KG1 (cell line): ENCODE measurements around the gene TM6SF1.
A peak's percentile ranks its signal among the peaks of the same experiment; 100 is the strongest.
"Not testable (repeated sequence)": the region's sequence is repeated elsewhere in the genome, so short reads cannot be mapped to it uniquely, and the experiment has no call there.

Experiments used
- DNase-seq: peaks from one replicate; lab custom pipeline; 2025; lab: John Stamatoyannopoulos, UW

Gene TM6SF1

GRCh38 chr15:83106994-83107840, at the start of gene TM6SF1:
TM6SF1 (plus strand) TSS chr15:83107645; CDS start chr15:83107681, 36 bp downstream.
- DNase-seq: no peak

- DNase-seq: no peak
These were observed 49.6 kb upstream of the TM6SF1 start for GRCh38 chr15:83057696-83058376.

- no peak for DNase-seq
These were observed 45.8 kb upstream of the TM6SF1 start for GRCh38 chr15:83061680-83062079.

- DNase-seq: no peak
These were observed 44.7 kb upstream of the TM6SF1 start for GRCh38 chr15:83062768-83063180.

GRCh38 chr15:83063551-83063950, 43.9 kb upstream of the TM6SF1 start:
- DNase-seq: no peak

- DNase-seq: no peak
These were observed 42.6 kb upstream of the TM6SF1 start for GRCh38 chr15:83064859-83065258.

GRCh38 chr15:83065431-83065830, 42.0 kb upstream of the TM6SF1 start:
- no peak for DNase-seq

- DNase-seq: no peak
These were observed 41.3 kb upstream of the TM6SF1 start for GRCh38 chr15:83066034-83066733.

GRCh38 chr15:83066734-83067637, 40.5 kb upstream of the TM6SF1 start, which contains the start of gene BTBD1:
BTBD1 (minus strand) TSS chr15:83067252; CDS start chr15:83067151, 101 bp downstream.
- peak; percentile 76 for DNase-seq

GRCh38 chr15:83067638-83067962, 39.8 kb upstream of the TM6SF1 start:
- DNase-seq: no peak

GRCh38 chr15:83068054-83068453, 39.4 kb upstream of the TM6SF1 start:
- DNase-seq: no peak

- not testable (repeated sequence) for DNase-seq
These were observed 38.2 kb upstream of the TM6SF1 start for GRCh38 chr15:83069211-83069642.

GRCh38 chr15:83077491-83078230, 29.8 kb upstream of the TM6SF1 start:
- no peak for DNase-seq

GRCh38 chr15:83078712-83079111, 28.7 kb upstream of the TM6SF1 start:
- DNase-seq: no peak

- DNase-seq: no peak
These were observed 26.0 kb upstream of the TM6SF1 start for GRCh38 chr15:83081256-83082014.

GRCh38 chr15:83082730-83083386, 24.6 kb upstream of the TM6SF1 start:
- no peak for DNase-seq

GRCh38 chr15:83085461-83085860, 22.0 kb upstream of the TM6SF1 start:
- DNase-seq: not testable (repeated sequence)

- DNase-seq: not testable (repeated sequence)
These were observed 21.4 kb upstream of the TM6SF1 start for GRCh38 chr15:83085864-83086552.

- DNase-seq: no peak
These were observed 19.9 kb upstream of the TM6SF1 start for GRCh38 chr15:83087576-83087975.
